ENCODE data around the gene MEA1.

The MEA1 gene

DNA sequence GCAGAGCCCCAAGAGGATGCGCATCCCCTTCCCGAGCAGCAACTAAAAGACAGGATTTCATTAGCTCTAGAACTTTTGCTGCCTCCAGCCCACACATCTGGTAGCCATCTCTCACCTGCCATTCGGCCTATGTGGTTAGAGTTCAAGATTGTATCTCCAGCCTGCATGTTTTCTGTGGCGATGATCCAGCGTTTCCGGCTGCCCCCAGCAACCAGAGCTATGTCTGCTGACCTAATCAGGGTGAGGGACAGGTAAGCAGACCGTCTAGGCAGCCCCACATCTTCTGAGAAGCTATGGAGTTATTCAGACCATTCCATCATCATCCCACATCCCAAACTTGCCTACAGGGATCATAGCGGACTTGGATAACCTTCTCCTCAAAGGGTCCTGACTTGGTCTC, 42.2 kb upstream of the MEA1 start:
- TF ChIP-seq REST (IDR thresholded peaks at IDR 0.05; ENCODE audit: low read depth), result no peak

DNA sequence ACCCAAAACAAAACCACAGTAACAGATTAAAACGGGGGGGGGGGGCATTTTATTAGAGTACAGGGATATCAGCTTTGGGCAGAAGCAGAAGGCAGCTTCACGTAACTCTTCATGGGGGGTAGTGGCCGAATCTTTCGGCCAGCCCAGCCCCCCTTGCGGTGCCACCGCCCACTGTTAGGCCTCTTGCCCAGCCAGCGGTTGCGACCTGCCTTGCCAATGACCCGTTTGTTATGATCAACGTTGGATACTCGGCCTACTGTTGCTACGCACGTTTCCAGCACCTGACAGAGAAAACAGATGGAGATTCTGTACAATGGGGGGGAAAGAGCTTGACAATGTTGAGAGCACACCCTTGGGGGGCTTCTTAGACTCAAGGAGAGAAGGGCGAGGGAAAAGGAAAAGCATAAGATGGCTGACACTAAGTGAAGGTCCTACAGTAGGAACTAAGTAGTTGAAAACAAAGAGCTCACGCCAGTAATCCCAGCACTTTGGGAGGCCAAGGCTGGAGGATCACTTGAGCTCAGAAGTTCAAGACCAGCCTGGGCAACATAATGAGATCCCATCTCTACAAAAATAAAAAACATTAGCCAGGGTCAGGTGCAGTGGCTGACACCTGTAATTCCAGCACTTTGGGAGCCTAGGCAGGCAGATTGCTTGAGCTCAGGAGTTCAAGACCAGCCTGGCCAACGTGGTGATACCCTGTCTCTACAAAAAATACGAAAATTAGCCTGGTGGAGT, 40.6 kb upstream of the MEA1 start:
- TF ChIP-seq TCF12 (IDR thresholded peaks at IDR 0.05; ENCODE audit: low read depth) (0 out of 2 replicates have a peak, but pooled peaks have one; percentile 3), EGR1 (IDR thresholded peaks at IDR 0.05) (no peak)

DNA sequence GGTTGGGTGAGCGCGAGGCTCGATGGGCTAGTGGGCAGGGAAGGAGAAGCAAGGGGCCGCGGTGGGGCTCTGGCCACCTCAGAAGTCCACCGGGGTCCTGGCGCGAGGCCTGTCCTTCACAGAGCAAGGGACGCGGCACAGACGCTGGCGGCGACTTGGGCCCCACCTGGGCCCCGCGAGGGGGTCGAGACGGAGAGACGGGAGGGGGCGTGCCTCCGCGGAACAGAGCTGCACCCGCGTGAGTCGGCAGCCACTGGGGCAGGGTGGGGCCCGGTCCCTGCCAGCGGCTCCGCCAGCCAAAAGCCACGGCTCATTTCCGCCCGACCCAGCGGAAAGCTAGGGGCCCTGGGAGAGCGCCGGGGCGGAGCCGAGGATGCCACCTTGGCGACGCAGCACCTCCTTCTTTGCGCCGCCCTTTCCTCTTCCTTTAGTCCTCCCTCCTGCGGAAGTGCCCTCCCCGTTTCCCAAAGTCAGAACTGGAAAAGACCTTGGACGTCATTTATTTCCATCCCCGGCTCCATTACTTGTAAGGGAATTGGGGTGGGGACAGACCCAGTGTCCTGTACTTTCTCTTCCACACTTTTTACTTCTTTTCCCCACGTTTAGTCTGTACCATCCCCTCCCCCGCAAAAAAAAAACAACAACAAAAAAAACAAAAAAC, 39.9 kb upstream of the MEA1 start, which contains the start of gene CUL7:
Gene CUL7 (minus strand): TSS at position 307 of the 661 bp plus-strand sequence. CDS start 1,063 bp downstream, outside the sequence.
- TF ChIP-seq RAD21 (IDR thresholded peaks at IDR 0.05; ENCODE audit: low read depth) (no peak), EGR1 (IDR thresholded peaks at IDR 0.05) (no peak; the same call in 1 of the 2 replicates), CEBPB (IDR thresholded peaks at IDR 0.05) (no peak), TAF1 (IDR thresholded peaks at IDR 0.05; ENCODE audit: low read depth) (peak; percentile 64), EP300 (IDR thresholded peaks at IDR 0.05; ENCODE audit: borderline replicate concordance) (no peak), CREB1 (IDR thresholded peaks at IDR 0.05; ENCODE audit: low read depth) (no peak), TCF12 (IDR thresholded peaks at IDR 0.05; ENCODE audit: low read depth) (no peak), FOXM1 (IDR thresholded peaks at IDR 0.05; ENCODE audit: borderline replicate concordance, low read depth) (no peak), USF1 (IDR thresholded peaks at IDR 0.05) (peak; percentile 78), MAX (IDR thresholded peaks at IDR 0.05) (peak; percentile 85), TEAD4 (IDR thresholded peaks at IDR 0.05) (no peak; the same call in 1 of the 2 replicates), REST (IDR thresholded peaks at IDR 0.05; ENCODE audit: low read depth) (no peak), NFIC (IDR thresholded peaks at IDR 0.05) (peak; percentile 58), YY1 (IDR thresholded peaks at IDR 0.05; ENCODE audit: low read depth) (peak; percentile 44; the same call in 1 of the 2 replicates), ZBTB7A (IDR thresholded peaks at IDR 0.05; ENCODE audit: low read depth) (peak; percentile 68; the same call in 1 of the 2 replicates)

- TF ChIP-seq TCF12 (IDR thresholded peaks at IDR 0.05; ENCODE audit: low read depth), result no peak
- TF ChIP-seq CEBPB (IDR thresholded peaks at IDR 0.05), result no peak
- no peak for TF ChIP-seq TEAD4 (IDR thresholded peaks at IDR 0.05)
- no peak for TF ChIP-seq EP300 (IDR thresholded peaks at IDR 0.05; ENCODE audit: borderline replicate concordance)
- no peak for TF ChIP-seq YY1 (IDR thresholded peaks at IDR 0.05; ENCODE audit: low read depth)
- TF ChIP-seq RAD21 (IDR thresholded peaks at IDR 0.05; ENCODE audit: low read depth), result no peak
- TF ChIP-seq REST (IDR thresholded peaks at IDR 0.05; ENCODE audit: low read depth), result no peak
- TF ChIP-seq USF1 (IDR thresholded peaks at IDR 0.05), result no peak
- no peak for TF ChIP-seq EGR1 (IDR thresholded peaks at IDR 0.05)
- no peak for TF ChIP-seq FOXM1 (IDR thresholded peaks at IDR 0.05; ENCODE audit: borderline replicate concordance, low read depth)
- TF ChIP-seq ZBTB7A (IDR thresholded peaks at IDR 0.05; ENCODE audit: low read depth), result no peak
- TF ChIP-seq NFIC (IDR thresholded peaks at IDR 0.05), result no peak
- TF ChIP-seq MAX (IDR thresholded peaks at IDR 0.05), result no peak
- TF ChIP-seq TAF1 (IDR thresholded peaks at IDR 0.05; ENCODE audit: low read depth), result no peak
Observed at GRCh38 chr6:43052842-43053544, 39.2 kb upstream of the MEA1 start.

Measured in Ishikawa (cell line).